ENCODE results near the gene IFNGR2.

Gene IFNGR2

GRCh38 chr21:33480481-33481103, 77.4 kb downstream of the IFNGR2 start:
- DNase-seq (ENCODE audit: low read depth in 4 of 4, low spot score in 1 of 4) = no peak

GRCh38 chr21:33481314-33481943, 78.2 kb downstream of the IFNGR2 start:
- no peak for DNase-seq (ENCODE audit: low read depth in 4 of 4, low spot score in 1 of 4)

All from stimulated activated CD4-positive, alpha-beta T cell treated with anti-CD3 and anti-CD28 coated beads, Interleukin-1b, Interleukin-23, amount 100 ng/mL, for 24 hours (primary cell).